A549 (cell line): Measurements from ENCODE around the gene CA10. TPM values are rescaled to one million over a fixed set of nuclear protein-coding genes. Genes with fewer than 3 reads are reported as not detected.

Source experiments
- ATAC-seq, 2 experiments: fragments of 200-7000 bp in 1 of 2; fragments of >200 bp in 1 of 2; cut with Nextera tagmentation in 1 of 2; cut with Tn5 transposase in 1 of 2; 3 replicates each; pipeline versions ENCODE4 v1.8.0 to v1.9.1; 2018 to 2020; ENCODE audit warnings: mild to moderate bottlenecking in 1 of 2, moderate library complexity in 1 of 2
- CTCF ChIA-PET: fragments of 300-600 bp; sonication (Branson Sonifier 250); formaldehyde crosslinking; extraction: SDS; loops from one replicate; lab custom pipeline; 2021; ENCODE audit warnings: antibody characterized with exemption, inconsistent platforms; lab: Yijun Ruan, JAX
- POLR2A ChIA-PET: fragments of 350-600 bp; formaldehyde crosslinking; extraction: SDS; loops from one replicate; lab custom pipeline; 2021; ENCODE audit warnings: antibody characterized with exemption, inconsistent platforms; lab: Yijun Ruan, JAX
- DNase-seq, 2 experiments: peaks; one replicate each; pipeline versions ENCODE4 v3.0.0 to v3.0.0-alpha.2; 2011 to 2016; ENCODE audit warnings: low read depth in 1 of 2, low spot score in 1 of 2
- FAIRE-seq: peaks from 2 replicates; lab custom pipeline; 2011; peaks lifted over from hg19 to GRCh38; lab: Jason Lieb, UNC
- H3K27ac ChIP-seq, 2 experiments: fragments of >200 bp; sonication (Bioruptor Twin); formaldehyde crosslinking; 3 replicates each; pipeline ENCODE4 v1.5.1; 2016 to 2017
- H3K4me1 ChIP-seq: fragments of >200 bp; sonication (Bioruptor Twin); formaldehyde crosslinking; 3 replicates; pipeline ENCODE4 v1.6.1; 2016
- H3K4me2 ChIP-seq: fragments of >200 bp; sonication (Bioruptor Twin); formaldehyde crosslinking; 3 replicates; pipeline ENCODE4 v1.6.1; 2016
- H3K4me3 ChIP-seq: fragments of >200 bp; sonication (Bioruptor Twin); formaldehyde crosslinking; 3 replicates; pipeline ENCODE4 v1.5.1; 2016
- H3K9me3 ChIP-seq: fragments of >200 bp; sonication (Bioruptor Twin); formaldehyde crosslinking; 3 replicates; pipeline ENCODE4 v1.6.1; 2016
- CBX8 ChIP-seq: fragments of 200-600 bp; sonication (generic); IDR thresholded peaks from 2 replicates; pipeline ENCODE4 v1.6.1; 2016
- CHD4 ChIP-seq: fragments of 200-600 bp; sonication (generic); IDR thresholded peaks from 2 replicates; pipeline ENCODE4 v1.6.1; 2016; ENCODE audit warnings: antibody characterized with exemption, mild to moderate bottlenecking, borderline replicate concordance
- EP300 ChIP-seq, 2 experiments: fragments of >200 bp; sonication (Bioruptor Twin); formaldehyde crosslinking; IDR thresholded peaks; 2 replicates in 1 of 2; 3 replicates in 1 of 2; pipeline ENCODE4 v1.6.1; 2016 to 2017
- ESRRA ChIP-seq: fragments of 150-350 bp; IDR thresholded peaks from 2 replicates; pipeline ENCODE4 v1.6.1; 2014; ENCODE audit warnings: mild to moderate bottlenecking, low read length, borderline replicate concordance
- FOSB ChIP-seq: fragments of 250-450 bp; sonication (Bioruptor Pico); IDR thresholded peaks from 2 replicates; pipeline ENCODE4 v1.5.0; 2020; ENCODE audit warnings: mild to moderate bottlenecking, moderate library complexity
- FOSL2 ChIP-seq, 2 experiments: fragments of 450-650 bp in 1 of 2; fragments of >200 bp in 1 of 2; sonication (Bioruptor Twin) in 1 of 2; formaldehyde crosslinking; IDR thresholded peaks; 2 replicates each; pipeline versions ENCODE4 v1.5.0 to v1.6.1; 2016 to 2020; ENCODE audit warnings: mild to moderate bottlenecking in 1 of 2, moderate library complexity in 1 of 2
- HOXB5 ChIP-seq: fragments of 250-450 bp; sonication (Bioruptor Pico); IDR thresholded peaks from 2 replicates; pipeline ENCODE4 v1.5.0; 2020; ENCODE audit warnings: mild to moderate bottlenecking, moderate library complexity
- KDM1A ChIP-seq: fragments of 200-600 bp; sonication (generic); IDR thresholded peaks from 2 replicates; pipeline ENCODE4 v1.6.1; 2016; ENCODE audit warnings: low read depth, mild to moderate bottlenecking
- MAFK ChIP-seq: fragments of 450-650 bp; IDR thresholded peaks from 2 replicates; pipeline ENCODE4 v1.6.1; 2014; ENCODE audit not compliant: partially characterized antibody
- POLR2A ChIP-seq: IDR thresholded peaks from 2 replicates; pipeline ENCODE4 v1.6.1; 2012; ENCODE audit warnings: mild to moderate bottlenecking, low read length
- RAD21 ChIP-seq, 2 experiments: fragments of >200 bp in 1 of 2; sonication (Bioruptor Twin) in 1 of 2; formaldehyde crosslinking in 1 of 2; IDR thresholded peaks in 1 of 2; conservative IDR thresholded peaks in 1 of 2; 2 replicates in 1 of 2; 3 replicates in 1 of 2; pipeline ENCODE4 v1.6.1; 2012 to 2018; ENCODE audit warnings: inconsistent platforms in 1 of 2
- RARB ChIP-seq: fragments of 250-450 bp; sonication (Bioruptor Pico); IDR thresholded peaks from 2 replicates; pipeline ENCODE4 v1.8.0; 2021; ENCODE audit warnings: mild to moderate bottlenecking, moderate library complexity
- RNF2 ChIP-seq: fragments of 200-600 bp; sonication (generic); IDR thresholded peaks from 2 replicates; pipeline ENCODE4 v1.6.1; 2016; ENCODE audit warnings: low read depth, mild to moderate bottlenecking, antibody characterized with exemption, moderate library complexity, borderline replicate concordance
- SMC3 ChIP-seq: fragments of >200 bp; sonication (Bioruptor Twin); formaldehyde crosslinking; IDR thresholded peaks from 3 replicates; pipeline ENCODE4 v1.6.1; 2018; ENCODE audit warnings: inconsistent platforms
- SREBF2 ChIP-seq: fragments of 450-650 bp; IDR thresholded peaks from 2 replicates; pipeline ENCODE4 v1.6.1; 2014; ENCODE audit warnings: mild to moderate bottlenecking, moderate library complexity
- TP53 ChIP-seq: fragments of 250-450 bp; sonication (Bioruptor Pico); IDR thresholded peaks from 2 replicates; pipeline ENCODE4 v1.5.0; 2021; ENCODE audit warnings: mild to moderate bottlenecking, moderate library complexity
- ZC3H11A ChIP-seq: fragments of 450-650 bp; IDR thresholded peaks from 2 replicates; pipeline ENCODE4 v1.6.1; 2014; ENCODE audit warnings: antibody characterized with exemption, mild to moderate bottlenecking
- ZFP36 ChIP-seq: fragments of 450-650 bp; IDR thresholded peaks from 2 replicates; pipeline ENCODE4 v1.6.1; 2014; ENCODE audit warnings: borderline replicate concordance; ENCODE audit not compliant: partially characterized antibody
- WGBS: methylation state at CpG from one replicate; pipeline ENCODE4 v1.1.6; 2017; ENCODE audit errors: missing lambda C conversion rate; 5-methylcytosine and 5-hydroxymethylcytosine counted together
- polyA plus RNA-seq, 4 experiments: library from polyadenylated mRNA; depleted of rRNA in 3 of 4; stranded (reverse); fragments of >200 nt; fragmentation: RNase III in 1 of 4; extraction: RNeasy Plus Mini Kit Qiagen cat#74134 plus additional on column Dnase treatment in 1 of 4; gene quantifications; 2 replicates in 3 of 4; 3 replicates in 1 of 4; pipeline ENCODE4 v1.2.3, GENCODE V29; 2011 to 2017
- TF ChIP-seq, protein P1 (sequence below): fragments of >200 bp; sonication (Bioruptor Twin); formaldehyde crosslinking; IDR thresholded peaks from 3 replicates; pipeline ENCODE4 v1.6.1; 2016
- TF ChIP-seq, protein P2 (sequence below): fragments of 200-600 bp; sonication (generic); IDR thresholded peaks from 2 replicates; pipeline ENCODE4 v1.6.1; 2016; ENCODE audit warnings: antibody characterized with exemption, mild to moderate bottlenecking, moderate library complexity
- TF ChIP-seq, protein P3 (sequence below): fragments of 250-450 bp; sonication (Bioruptor Pico); IDR thresholded peaks from 2 replicates; pipeline ENCODE4 v1.5.0; 2020; ENCODE audit warnings: low read depth, mild to moderate bottlenecking, moderate library complexity
- TF ChIP-seq, protein P4 (sequence below): fragments of >200 bp; sonication (Bioruptor Twin); formaldehyde crosslinking; IDR thresholded peaks from 3 replicates; pipeline ENCODE4 v1.5.1; 2016
- TF ChIP-seq, protein P5 (sequence below): IDR thresholded peaks from 2 replicates; pipeline ENCODE4 v1.6.1; 2012; ENCODE audit warnings: low read depth, borderline replicate concordance

CA10 gene
- polyA plus RNA-seq, 2 of the 4 experiments (the other 2 are of a cell fraction): not detected

DNA sequence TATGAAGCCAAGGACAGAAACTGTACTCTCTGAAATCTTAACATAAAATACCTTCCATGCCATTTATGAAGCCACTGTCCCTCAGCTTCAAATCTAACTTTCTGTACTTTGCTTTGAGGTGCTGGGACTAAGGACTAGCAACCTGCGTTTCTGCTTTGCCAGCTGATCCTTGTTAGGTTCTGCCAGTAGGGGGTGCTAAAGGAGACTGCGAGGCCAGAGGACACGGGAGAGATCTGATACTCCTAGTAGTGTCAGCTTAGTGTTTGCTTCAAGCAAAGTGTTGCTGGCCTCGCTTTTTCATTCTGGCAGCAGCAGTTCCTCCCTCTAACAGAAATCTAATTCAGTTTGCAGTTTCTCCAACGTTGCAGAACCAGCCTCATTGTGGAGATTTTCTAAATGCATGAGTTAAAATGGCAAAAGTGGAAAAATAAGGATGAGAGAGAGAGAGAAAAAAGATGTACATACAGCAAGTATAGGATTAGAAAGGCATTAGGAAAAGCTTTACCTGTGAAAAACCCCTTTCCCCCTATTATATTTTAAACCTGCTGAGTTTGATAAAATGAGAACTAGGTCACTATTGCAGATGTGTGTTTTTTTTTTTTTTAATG, 297.5 kb downstream of the CA10 start:
- H3K4me2 ChIP-seq: no peak overlapping the region
- H3K27ac ChIP-seq: no peak overlapping the region
- H3K9me3 ChIP-seq: no peaks in the 10 kb centered on the region
- TF ChIP-seq CBX8: no peak
- TF ChIP-seq RARB (CRISPR knock-in tag): no peak
- TF ChIP-seq RAD21 (conservative IDR thresholded peaks at IDR 0.05 in 1 of 2, IDR thresholded peaks at IDR 0.05 in 1 of 2): peak; percentile 26 to 42; a peak in 3 of 5 replicates
- no peak for TF ChIP-seq ZC3H11A
- TF ChIP-seq ESRRA: no peak
- TF ChIP-seq HOXB5: no peak
- TF ChIP-seq, protein P1, sequence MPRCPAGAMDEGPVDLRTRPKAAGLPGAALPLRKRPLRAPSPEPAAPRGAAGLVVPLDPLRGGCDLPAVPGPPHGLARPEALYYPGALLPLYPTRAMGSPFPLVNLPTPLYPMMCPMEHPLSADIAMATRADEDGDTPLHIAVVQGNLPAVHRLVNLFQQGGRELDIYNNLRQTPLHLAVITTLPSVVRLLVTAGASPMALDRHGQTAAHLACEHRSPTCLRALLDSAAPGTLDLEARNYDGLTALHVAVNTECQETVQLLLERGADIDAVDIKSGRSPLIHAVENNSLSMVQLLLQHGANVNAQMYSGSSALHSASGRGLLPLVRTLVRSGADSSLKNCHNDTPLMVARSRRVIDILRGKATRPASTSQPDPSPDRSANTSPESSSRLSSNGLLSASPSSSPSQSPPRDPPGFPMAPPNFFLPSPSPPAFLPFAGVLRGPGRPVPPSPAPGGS: no peak
- TF ChIP-seq EP300 (IDR thresholded peaks at IDR 0.05): no peak
- no peak for TF ChIP-seq CHD4
- peak; percentile 29; the same call in 1 of the 3 replicates for TF ChIP-seq SMC3
- TF ChIP-seq KDM1A: no peak
- TF ChIP-seq MAFK: no peak
- TF ChIP-seq ZFP36: no peak
- no peak for TF ChIP-seq FOSL2 (IDR thresholded peaks at IDR 0.05)
- TF ChIP-seq FOSL2 (CRISPR knock-in tag; IDR thresholded peaks at IDR 0.05): no peak
- no peak for TF ChIP-seq POLR2A
- TF ChIP-seq, protein P2, sequence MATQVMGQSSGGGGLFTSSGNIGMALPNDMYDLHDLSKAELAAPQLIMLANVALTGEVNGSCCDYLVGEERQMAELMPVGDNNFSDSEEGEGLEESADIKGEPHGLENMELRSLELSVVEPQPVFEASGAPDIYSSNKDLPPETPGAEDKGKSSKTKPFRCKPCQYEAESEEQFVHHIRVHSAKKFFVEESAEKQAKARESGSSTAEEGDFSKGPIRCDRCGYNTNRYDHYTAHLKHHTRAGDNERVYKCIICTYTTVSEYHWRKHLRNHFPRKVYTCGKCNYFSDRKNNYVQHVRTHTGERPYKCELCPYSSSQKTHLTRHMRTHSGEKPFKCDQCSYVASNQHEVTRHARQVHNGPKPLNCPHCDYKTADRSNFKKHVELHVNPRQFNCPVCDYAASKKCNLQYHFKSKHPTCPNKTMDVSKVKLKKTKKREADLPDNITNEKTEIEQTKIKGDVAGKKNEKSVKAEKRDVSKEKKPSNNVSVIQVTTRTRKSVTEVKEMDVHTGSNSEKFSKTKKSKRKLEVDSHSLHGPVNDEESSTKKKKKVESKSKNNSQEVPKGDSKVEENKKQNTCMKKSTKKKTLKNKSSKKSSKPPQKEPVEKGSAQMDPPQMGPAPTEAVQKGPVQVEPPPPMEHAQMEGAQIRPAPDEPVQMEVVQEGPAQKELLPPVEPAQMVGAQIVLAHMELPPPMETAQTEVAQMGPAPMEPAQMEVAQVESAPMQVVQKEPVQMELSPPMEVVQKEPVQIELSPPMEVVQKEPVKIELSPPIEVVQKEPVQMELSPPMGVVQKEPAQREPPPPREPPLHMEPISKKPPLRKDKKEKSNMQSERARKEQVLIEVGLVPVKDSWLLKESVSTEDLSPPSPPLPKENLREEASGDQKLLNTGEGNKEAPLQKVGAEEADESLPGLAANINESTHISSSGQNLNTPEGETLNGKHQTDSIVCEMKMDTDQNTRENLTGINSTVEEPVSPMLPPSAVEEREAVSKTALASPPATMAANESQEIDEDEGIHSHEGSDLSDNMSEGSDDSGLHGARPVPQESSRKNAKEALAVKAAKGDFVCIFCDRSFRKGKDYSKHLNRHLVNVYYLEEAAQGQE: no peak
- no peak for TF ChIP-seq RNF2
- TF ChIP-seq, protein P3, sequence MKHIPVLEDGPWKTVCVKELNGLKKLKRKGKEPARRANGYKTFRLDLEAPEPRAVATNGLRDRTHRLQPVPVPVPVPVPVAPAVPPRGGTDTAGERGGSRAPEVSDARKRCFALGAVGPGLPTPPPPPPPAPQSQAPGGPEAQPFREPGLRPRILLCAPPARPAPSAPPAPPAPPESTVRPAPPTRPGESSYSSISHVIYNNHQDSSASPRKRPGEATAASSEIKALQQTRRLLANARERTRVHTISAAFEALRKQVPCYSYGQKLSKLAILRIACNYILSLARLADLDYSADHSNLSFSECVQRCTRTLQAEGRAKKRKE (CRISPR knock-in tag): no peak
- TF ChIP-seq FOSB (CRISPR knock-in tag): no peak
- TF ChIP-seq, protein P4, sequence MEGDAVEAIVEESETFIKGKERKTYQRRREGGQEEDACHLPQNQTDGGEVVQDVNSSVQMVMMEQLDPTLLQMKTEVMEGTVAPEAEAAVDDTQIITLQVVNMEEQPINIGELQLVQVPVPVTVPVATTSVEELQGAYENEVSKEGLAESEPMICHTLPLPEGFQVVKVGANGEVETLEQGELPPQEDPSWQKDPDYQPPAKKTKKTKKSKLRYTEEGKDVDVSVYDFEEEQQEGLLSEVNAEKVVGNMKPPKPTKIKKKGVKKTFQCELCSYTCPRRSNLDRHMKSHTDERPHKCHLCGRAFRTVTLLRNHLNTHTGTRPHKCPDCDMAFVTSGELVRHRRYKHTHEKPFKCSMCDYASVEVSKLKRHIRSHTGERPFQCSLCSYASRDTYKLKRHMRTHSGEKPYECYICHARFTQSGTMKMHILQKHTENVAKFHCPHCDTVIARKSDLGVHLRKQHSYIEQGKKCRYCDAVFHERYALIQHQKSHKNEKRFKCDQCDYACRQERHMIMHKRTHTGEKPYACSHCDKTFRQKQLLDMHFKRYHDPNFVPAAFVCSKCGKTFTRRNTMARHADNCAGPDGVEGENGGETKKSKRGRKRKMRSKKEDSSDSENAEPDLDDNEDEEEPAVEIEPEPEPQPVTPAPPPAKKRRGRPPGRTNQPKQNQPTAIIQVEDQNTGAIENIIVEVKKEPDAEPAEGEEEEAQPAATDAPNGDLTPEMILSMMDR: peak; percentile 48
- TF ChIP-seq TP53: no peak
- TF ChIP-seq, protein P5, sequence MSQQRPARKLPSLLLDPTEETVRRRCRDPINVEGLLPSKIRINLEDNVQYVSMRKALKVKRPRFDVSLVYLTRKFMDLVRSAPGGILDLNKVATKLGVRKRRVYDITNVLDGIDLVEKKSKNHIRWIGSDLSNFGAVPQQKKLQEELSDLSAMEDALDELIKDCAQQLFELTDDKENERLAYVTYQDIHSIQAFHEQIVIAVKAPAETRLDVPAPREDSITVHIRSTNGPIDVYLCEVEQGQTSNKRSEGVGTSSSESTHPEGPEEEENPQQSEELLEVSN: no peak
- no peak for TF ChIP-seq SREBF2
- POLR2A ChIA-PET: no interaction called here
- DNase-seq (peak; percentile 7 to 50), ATAC-seq (peak in 1 of 2 experiments; percentile 73; a peak in 2 of 6 replicates), FAIRE-seq (peak; percentile 7)
- no peak overlapping the region for H3K4me3 ChIP-seq
- no peaks in the 10 kb centered on the region for H3K4me1 ChIP-seq
- CTCF ChIA-PET: interaction anchor here (0.7 to 1.9 kb wide), 5 partner anchors 10 to 258 kb away, joined by 3 to 6 read pairs (median 3); no protein-coding TSS in a partner anchor
- WGBS: 1% methylated on average over 5 of the region's 5 CpGs
